ENCODE measurements around the gene TOB1. TPM values are rescaled to one million over a fixed set of nuclear protein-coding genes. Genes with fewer than 3 reads are reported as not detected.

Gene TOB1
- total and polyA plus RNA-seq, 9 of the 15 experiments (the other 6 are each of a cell fraction or from before 2014, with no cell fraction given), result 4.8 to 63.7 (median 13.2) TPM

DNA sequence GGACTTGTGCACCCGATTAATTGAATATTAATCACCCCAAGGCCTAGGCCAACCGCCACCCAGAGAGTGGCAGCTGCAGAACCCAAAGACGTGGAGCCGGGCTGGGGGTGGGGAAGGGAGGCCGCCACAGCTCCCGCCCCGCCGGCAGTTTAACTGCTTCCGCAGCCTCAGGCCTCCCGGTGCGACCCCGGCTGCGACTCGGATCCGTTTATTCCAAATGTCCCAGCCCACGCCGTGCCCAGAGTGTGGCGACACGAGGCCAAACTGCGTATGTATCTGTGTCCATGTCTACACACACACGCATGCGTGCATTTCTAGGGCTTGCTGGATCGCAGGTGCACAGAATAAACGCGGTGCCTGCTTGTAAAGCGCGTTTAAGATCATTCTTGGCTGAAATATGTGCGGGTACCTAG is 802 bp upstream of the TOB1 start (continued):
- TF ChIP-seq, protein P1, sequence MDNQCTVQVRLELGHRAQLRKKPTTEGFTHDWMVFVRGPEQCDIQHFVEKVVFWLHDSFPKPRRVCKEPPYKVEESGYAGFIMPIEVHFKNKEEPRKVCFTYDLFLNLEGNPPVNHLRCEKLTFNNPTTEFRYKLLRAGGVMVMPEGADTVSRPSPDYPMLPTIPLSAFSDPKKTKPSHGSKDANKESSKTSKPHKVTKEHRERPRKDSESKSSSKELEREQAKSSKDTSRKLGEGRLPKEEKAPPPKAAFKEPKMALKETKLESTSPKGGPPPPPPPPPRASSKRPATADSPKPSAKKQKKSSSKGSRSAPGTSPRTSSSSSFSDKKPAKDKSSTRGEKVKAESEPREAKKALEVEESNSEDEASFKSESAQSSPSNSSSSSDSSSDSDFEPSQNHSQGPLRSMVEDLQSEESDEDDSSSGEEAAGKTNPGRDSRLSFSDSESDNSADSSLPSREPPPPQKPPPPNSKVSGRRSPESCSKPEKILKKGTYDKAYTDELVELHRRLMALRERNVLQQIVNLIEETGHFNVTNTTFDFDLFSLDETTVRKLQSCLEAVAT (IDR thresholded peaks at IDR 0.05), result no peak
- TF ChIP-seq NCOR1 (IDR thresholded peaks at IDR 0.05) (no peak), ZNF347 (CRISPR knock-in tag; IDR thresholded peaks at IDR 0.05; ENCODE audit: low read depth) (no peak), THRAP3 (IDR thresholded peaks at IDR 0.05; ENCODE audit: borderline replicate concordance) (no peak), FOXM1 (IDR thresholded peaks at IDR 0.05; ENCODE audit: low read depth) (no peak), FOXM1 (CRISPR knock-in tag; IDR thresholded peaks at IDR 0.05; ENCODE audit: low read depth) (peak; percentile 83; the same call in 1 of the 2 replicates), HDAC2 (IDR thresholded peaks at IDR 0.05) (no peak), NR2C2 (CRISPR knock-in tag; IDR thresholded peaks at IDR 0.05) (no peak), NR2C2 (tag; IDR thresholded peaks at IDR 0.05) (no peak), ARID2 (IDR thresholded peaks at IDR 0.05) (no peak), ZBTB7A (IDR thresholded peaks at IDR 0.05; ENCODE audit: borderline replicate concordance, control insufficient read depth, low read depth, low read length) (no peak; the same call in 1 of the 2 replicates), E2F3 (CRISPR knock-in tag; IDR thresholded peaks at IDR 0.05) (no peak), GATA2 (CRISPR knock-in tag; IDR thresholded peaks at IDR 0.05) (no peak), MYC (IDR thresholded peaks at IDR 0.05; ENCODE audit: low read depth, low read length) (peak; percentile 36; the same call in 1 of the 2 replicates), MYC (CRISPR knock-in tag; IDR thresholded peaks at IDR 0.05; ENCODE audit: borderline replicate concordance, low read depth) (0 out of 2 replicates have a peak, but pooled peaks have one; percentile 34)
- TF ChIP-seq, protein P2, sequence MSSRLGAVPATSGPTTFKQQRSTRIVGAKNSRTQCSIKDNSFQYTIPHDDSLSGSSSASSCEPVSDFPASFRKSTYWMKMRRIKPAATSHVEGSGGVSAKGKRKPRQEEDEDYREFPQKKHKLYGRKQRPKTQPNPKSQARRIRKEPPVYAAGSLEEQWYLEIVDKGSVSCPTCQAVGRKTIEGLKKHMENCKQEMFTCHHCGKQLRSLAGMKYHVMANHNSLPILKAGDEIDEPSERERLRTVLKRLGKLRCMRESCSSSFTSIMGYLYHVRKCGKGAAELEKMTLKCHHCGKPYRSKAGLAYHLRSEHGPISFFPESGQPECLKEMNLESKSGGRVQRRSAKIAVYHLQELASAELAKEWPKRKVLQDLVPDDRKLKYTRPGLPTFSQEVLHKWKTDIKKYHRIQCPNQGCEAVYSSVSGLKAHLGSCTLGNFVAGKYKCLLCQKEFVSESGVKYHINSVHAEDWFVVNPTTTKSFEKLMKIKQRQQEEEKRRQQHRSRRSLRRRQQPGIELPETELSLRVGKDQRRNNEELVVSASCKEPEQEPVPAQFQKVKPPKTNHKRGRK (tag; IDR thresholded peaks at IDR 0.05), result no peak
- TF ChIP-seq, protein P3, sequence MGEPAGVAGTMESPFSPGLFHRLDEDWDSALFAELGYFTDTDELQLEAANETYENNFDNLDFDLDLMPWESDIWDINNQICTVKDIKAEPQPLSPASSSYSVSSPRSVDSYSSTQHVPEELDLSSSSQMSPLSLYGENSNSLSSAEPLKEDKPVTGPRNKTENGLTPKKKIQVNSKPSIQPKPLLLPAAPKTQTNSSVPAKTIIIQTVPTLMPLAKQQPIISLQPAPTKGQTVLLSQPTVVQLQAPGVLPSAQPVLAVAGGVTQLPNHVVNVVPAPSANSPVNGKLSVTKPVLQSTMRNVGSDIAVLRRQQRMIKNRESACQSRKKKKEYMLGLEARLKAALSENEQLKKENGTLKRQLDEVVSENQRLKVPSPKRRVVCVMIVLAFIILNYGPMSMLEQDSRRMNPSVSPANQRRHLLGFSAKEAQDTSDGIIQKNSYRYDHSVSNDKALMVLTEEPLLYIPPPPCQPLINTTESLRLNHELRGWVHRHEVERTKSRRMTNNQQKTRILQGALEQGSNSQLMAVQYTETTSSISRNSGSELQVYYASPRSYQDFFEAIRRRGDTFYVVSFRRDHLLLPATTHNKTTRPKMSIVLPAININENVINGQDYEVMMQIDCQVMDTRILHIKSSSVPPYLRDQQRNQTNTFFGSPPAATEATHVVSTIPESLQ (CRISPR knock-in tag; IDR thresholded peaks at IDR 0.05), result peak; percentile 80; the same call in 1 of the 2 replicates
- TF ChIP-seq, protein P4, sequence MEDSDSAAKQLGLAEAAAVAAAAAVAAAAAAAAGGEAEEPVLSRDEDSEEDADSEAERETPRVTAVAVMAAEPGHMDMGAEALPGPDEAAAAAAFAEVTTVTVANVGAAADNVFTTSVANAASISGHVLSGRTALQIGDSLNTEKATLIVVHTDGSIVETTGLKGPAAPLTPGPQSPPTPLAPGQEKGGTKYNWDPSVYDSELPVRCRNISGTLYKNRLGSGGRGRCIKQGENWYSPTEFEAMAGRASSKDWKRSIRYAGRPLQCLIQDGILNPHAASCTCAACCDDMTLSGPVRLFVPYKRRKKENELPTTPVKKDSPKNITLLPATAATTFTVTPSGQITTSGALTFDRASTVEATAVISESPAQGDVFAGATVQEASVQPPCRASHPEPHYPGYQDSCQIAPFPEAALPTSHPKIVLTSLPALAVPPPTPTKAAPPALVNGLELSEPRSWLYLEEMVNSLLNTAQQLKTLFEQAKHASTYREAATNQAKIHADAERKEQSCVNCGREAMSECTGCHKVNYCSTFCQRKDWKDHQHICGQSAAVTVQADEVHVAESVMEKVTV (CRISPR knock-in tag; IDR thresholded peaks at IDR 0.05), result no peak
- TF ChIP-seq, protein P5, sequence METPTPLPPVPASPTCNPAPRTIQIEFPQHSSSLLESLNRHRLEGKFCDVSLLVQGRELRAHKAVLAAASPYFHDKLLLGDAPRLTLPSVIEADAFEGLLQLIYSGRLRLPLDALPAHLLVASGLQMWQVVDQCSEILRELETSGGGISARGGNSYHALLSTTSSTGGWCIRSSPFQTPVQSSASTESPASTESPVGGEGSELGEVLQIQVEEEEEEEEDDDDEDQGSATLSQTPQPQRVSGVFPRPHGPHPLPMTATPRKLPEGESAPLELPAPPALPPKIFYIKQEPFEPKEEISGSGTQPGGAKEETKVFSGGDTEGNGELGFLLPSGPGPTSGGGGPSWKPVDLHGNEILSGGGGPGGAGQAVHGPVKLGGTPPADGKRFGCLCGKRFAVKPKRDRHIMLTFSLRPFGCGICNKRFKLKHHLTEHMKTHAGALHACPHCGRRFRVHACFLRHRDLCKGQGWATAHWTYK (CRISPR knock-in tag; IDR thresholded peaks at IDR 0.05), result peak; percentile 20
- TF ChIP-seq, protein P6, sequence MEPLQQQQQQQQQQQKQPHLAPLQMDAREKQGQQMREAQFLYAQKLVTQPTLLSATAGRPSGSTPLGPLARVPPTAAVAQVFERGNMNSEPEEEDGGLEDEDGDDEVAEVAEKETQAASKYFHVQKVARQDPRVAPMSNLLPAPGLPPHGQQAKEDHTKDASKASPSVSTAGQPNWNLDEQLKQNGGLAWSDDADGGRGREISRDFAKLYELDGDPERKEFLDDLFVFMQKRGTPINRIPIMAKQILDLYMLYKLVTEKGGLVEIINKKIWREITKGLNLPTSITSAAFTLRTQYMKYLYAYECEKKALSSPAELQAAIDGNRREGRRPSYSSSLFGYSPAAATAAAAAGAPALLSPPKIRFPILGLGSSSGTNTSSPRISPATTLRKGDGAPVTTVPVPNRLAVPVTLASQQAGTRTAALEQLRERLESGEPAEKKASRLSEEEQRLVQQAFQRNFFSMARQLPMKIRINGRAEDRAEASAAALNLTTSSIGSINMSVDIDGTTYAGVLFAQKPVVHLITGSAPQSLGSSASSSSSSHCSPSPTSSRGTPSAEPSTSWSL (CRISPR knock-in tag; IDR thresholded peaks at IDR 0.05; ENCODE audit: borderline replicate concordance), result no peak

All from K562 (cell line).